Activated T-cell treated with anti-CD3 and anti-CD28 coated beads, Interleukin-2, amount 50 U/mL, for 48 hours (primary cell): ENCODE results near the gene RASA1.
"Not testable (repeated sequence)": the region's sequence is repeated elsewhere in the genome, so short reads cannot be mapped to it uniquely, and the experiment has no call there.

Experiments used
- DNase-seq, 2 experiments: peaks; one replicate each; pipeline ENCODE4 v3.0.0-alpha.2; 2020

The RASA1 gene

GRCh38 chr5:87267574-87268125, at the start of gene RASA1:
TSS of gene RASA1 (plus strand) at chr5:87267883. CDS start at chr5:87268452, 569 bp downstream.
- DNase-seq = peak; percentile 90 to 92

GRCh38 chr5:87229780-87230179, 37.9 kb upstream of the RASA1 start:
- no peak for DNase-seq

GRCh38 chr5:87231037-87231808, 36.5 kb upstream of the RASA1 start:
- DNase-seq = no peak

- DNase-seq = no peak
These were observed 34.5 kb upstream of the RASA1 start for GRCh38 chr5:87233143-87233542.

GRCh38 chr5:87241555-87241954, 26.1 kb upstream of the RASA1 start:
- no peak for DNase-seq

GRCh38 chr5:87242242-87242641, 25.4 kb upstream of the RASA1 start:
- no peak for DNase-seq

GRCh38 chr5:87243161-87243844, 24.4 kb upstream of the RASA1 start:
- no peak for DNase-seq

- no peak for DNase-seq
These were observed 22.2 kb upstream of the RASA1 start for GRCh38 chr5:87245451-87245850.

- DNase-seq = no peak
These were observed 21.6 kb upstream of the RASA1 start for GRCh38 chr5:87246061-87246460.

GRCh38 chr5:87252283-87252605, 15.4 kb upstream of the RASA1 start:
- DNase-seq = no peak

GRCh38 chr5:87254035-87254434, 13.6 kb upstream of the RASA1 start:
- no peak for DNase-seq

- no peak for DNase-seq
These were observed 9.2 kb upstream of the RASA1 start for GRCh38 chr5:87258507-87258906.

- DNase-seq = no peak
These were observed 7.0 kb upstream of the RASA1 start for GRCh38 chr5:87260604-87261192.

- no peak for DNase-seq
These were observed 4.2 kb upstream of the RASA1 start for GRCh38 chr5:87263498-87263897.

- no peak for DNase-seq
These were observed 639 bp upstream of the RASA1 start for GRCh38 chr5:87266914-87267573.

GRCh38 chr5:87268126-87268969, 665 bp downstream of the RASA1 start:
- DNase-seq = peak; percentile 84 to 86

- no peak for DNase-seq
These were observed 1.3 kb downstream of the RASA1 start for GRCh38 chr5:87268970-87269377.

GRCh38 chr5:87270888-87271287, 3.2 kb downstream of the RASA1 start:
- not testable (repeated sequence) for DNase-seq

- no peak for DNase-seq
These were observed 9.0 kb downstream of the RASA1 start for GRCh38 chr5:87276655-87277054.

- no peak for DNase-seq
These were observed 9.7 kb downstream of the RASA1 start for GRCh38 chr5:87277279-87277835.

GRCh38 chr5:87278590-87279100, 11.0 kb downstream of the RASA1 start:
- DNase-seq = no peak

GRCh38 chr5:87282269-87282668, 14.6 kb downstream of the RASA1 start:
- no peak for DNase-seq
